Transverse colon (tissue), 4 donors: ENCODE results near the gene UPF3A. TPM values are rescaled to one million over a fixed set of nuclear protein-coding genes. Genes with fewer than 3 reads are reported as not detected.

ENCODE experiments used
- DNase-seq: peaks from one replicate; pipeline ENCODE4 v3.0.0-alpha.2; 2019
- H3K27ac ChIP-seq, 4 donors: fragments of 200-600 bp; sonication (generic); 2 replicates each; pipeline ENCODE4 v1.5.1; 2016 to 2018; ENCODE audit warnings: inconsistent platforms in 4 of 4
- H3K27me3 ChIP-seq: fragments of 200-600 bp; sonication (generic); 2 replicates; pipeline ENCODE4 v1.5.1; 2017; ENCODE audit warnings: inconsistent platforms
- H3K36me3 ChIP-seq, 4 donors: fragments of 200-600 bp; sonication (generic); 2 replicates each; pipeline ENCODE4 v1.5.1; 2017 to 2019; ENCODE audit warnings: inconsistent platforms in 4 of 4
- H3K4me1 ChIP-seq, 4 donors: fragments of 200-600 bp; sonication (generic); 2 replicates each; pipeline ENCODE4 v1.5.1; 2017 to 2020; ENCODE audit warnings: inconsistent platforms in 4 of 4
- H3K4me3 ChIP-seq, 4 donors: fragments of 200-600 bp; sonication (generic); 1 replicate in 1 of 4; 2 replicates in 3 of 4; pipeline versions ENCODE4 v1.5.1 to v1.6.1; 2017 to 2019; ENCODE audit warnings: inconsistent platforms in 4 of 4
- H3K9me3 ChIP-seq, 2 donors: fragments of 200-600 bp; sonication (generic); 2 replicates each; pipeline ENCODE4 v1.5.1; 2017 to 2019; ENCODE audit warnings: inconsistent platforms in 2 of 2
- EP300 ChIP-seq: sonication (generic); formaldehyde crosslinking; IDR thresholded peaks from one replicate; pipeline ENCODE4 v1.6.1; 2017; ENCODE audit warnings: antibody characterized with exemption, low read depth
- POLR2A ChIP-seq: fragments of 450-650 bp; IDR thresholded peaks from one replicate; pipeline ENCODE4 v1.6.1; 2016; ENCODE audit warnings: antibody characterized with exemption, mild to moderate bottlenecking, moderate library complexity
- POLR2AphosphoS5 ChIP-seq, 3 donors: sonication (generic); formaldehyde crosslinking; IDR thresholded peaks; one replicate each; pipeline ENCODE4 v1.6.1; 2016; ENCODE audit warnings: antibody characterized with exemption in 3 of 3
- WGBS, 2 donors: methylation state at CpG; one replicate each; pipeline ENCODE4 v1.1.5; 2018; ENCODE audit warnings: low coverage in 1 of 2; 5-methylcytosine and 5-hydroxymethylcytosine counted together
- in situ Hi-C, 4 donors: fragments of 200-750 bp; cut with MboI; loops; one replicate each; pipeline versions ENCODE4 v1.15.0 to v1.15.1; 2017; ENCODE audit warnings: low sequenced_read_pairs in 3 of 4, low pct_ligation_motif_present in 1 of 4, low pct_unique_long_range_greater_than_20kb in 1 of 4
- intact Hi-C: fragments of 100-400 bp; cut with DNase I; formaldehyde crosslinking; loops from one replicate; pipeline ENCODE4 v1.15.1; 2023; ENCODE audit warnings: low total_unique reads
- total RNA-seq, 4 donors: library from RNA; depleted of rRNA; stranded (reverse); fragments of >200 nt; gene quantifications; one replicate each; pipeline ENCODE4 v1.1.0, GENCODE V29; 2016
- TF ChIP-seq, protein P1 (sequence below), 5 experiments: fragments of 200-600 bp in 3 of 5; fragments of 450-650 bp in 2 of 5; sonication (generic) in 3 of 5; IDR thresholded peaks; 1 replicate in 2 of 5; 2 replicates in 3 of 5; pipeline ENCODE4 v1.5.1; 2016 to 2017; ENCODE audit warnings: antibody characterized with exemption in 5 of 5, inconsistent platforms in 3 of 5, mild to moderate bottlenecking in 2 of 5, moderate library complexity in 1 of 5

The UPF3A gene
- total RNA-seq, 4 donors from 2014 or later = 15.3 to 49.7 (median 36.4) TPM

DNA sequence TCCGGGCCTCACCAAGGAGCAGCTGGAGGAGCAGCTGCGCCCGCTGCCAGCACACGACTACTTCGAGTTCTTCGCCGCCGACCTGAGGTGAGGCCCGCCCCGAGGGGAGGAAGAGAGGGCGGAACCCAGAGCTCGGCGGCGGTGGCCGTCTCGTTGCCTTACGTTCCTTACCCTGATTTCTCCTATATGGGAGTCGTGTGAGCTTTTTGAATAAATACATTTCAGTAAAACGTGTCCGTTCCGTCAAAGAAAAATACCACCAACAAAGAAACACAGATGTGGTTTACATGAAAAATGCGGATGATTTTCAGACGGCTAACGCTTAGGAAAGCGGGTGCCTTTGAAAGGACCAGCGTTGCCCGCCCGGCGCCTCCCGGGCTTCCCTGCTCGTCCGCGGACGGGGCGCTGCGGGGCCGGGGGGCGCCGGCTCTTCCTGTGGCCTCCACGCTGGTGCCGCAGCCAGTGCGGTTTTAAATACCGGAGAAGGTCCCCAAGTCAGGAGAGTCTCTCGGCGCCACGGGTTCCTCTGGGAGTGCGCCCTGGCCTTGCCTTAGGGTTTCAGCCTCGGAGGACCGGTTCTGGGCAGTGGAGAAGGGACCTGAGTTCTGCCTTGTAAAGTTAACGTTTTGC is 755 bp downstream of the UPF3A start:
- H3K27me3 ChIP-seq = no peaks in the 10 kb centered on the region
- peak; percentile 44 for DNase-seq
- in situ Hi-C loops = no loop called here
- H3K27ac ChIP-seq = peak overlapping the region; percentile 94 to 99 (median 98)
- intact Hi-C loops = no loop called here
- 0% methylated on average over 42 of the region's 50 CpGs; no CpG with 5 or more reads in 1 of the 2 donors for WGBS, 2 donors
- peak; percentile 58 for TF ChIP-seq POLR2A
- peak; percentile 56 to 84 (median 67) for TF ChIP-seq POLR2AphosphoS5 (IDR thresholded peaks at IDR 0.05)
- TF ChIP-seq, protein P1, sequence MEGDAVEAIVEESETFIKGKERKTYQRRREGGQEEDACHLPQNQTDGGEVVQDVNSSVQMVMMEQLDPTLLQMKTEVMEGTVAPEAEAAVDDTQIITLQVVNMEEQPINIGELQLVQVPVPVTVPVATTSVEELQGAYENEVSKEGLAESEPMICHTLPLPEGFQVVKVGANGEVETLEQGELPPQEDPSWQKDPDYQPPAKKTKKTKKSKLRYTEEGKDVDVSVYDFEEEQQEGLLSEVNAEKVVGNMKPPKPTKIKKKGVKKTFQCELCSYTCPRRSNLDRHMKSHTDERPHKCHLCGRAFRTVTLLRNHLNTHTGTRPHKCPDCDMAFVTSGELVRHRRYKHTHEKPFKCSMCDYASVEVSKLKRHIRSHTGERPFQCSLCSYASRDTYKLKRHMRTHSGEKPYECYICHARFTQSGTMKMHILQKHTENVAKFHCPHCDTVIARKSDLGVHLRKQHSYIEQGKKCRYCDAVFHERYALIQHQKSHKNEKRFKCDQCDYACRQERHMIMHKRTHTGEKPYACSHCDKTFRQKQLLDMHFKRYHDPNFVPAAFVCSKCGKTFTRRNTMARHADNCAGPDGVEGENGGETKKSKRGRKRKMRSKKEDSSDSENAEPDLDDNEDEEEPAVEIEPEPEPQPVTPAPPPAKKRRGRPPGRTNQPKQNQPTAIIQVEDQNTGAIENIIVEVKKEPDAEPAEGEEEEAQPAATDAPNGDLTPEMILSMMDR (IDR thresholded peaks at IDR 0.05) = no peak
- no peak for TF ChIP-seq EP300
- peaks cover 13 to 29% (median 17%) of the 10 kb centered on the region in 4 donors for H3K4me1 ChIP-seq
- H3K9me3 ChIP-seq = no peaks in the 10 kb centered on the region
- peaks cover 0 to 13% (median under 1%) of the 10 kb centered on the region in 4 donors for H3K36me3 ChIP-seq
- H3K4me3 ChIP-seq = peak overlapping the region; percentile 71 to 89 (median 80)

- Histone ChIP-seq H3K4me3 (no peak overlapping the region), H3K9me3 (no peaks in the 10 kb centered on the region), H3K36me3 (peaks cover 0 to 22% (median 8%) of the 10 kb centered on the region in 4 donors), H3K27ac (no peak overlapping the region), H3K4me1 (peaks cover 13 to 29% (median 17%) of the 10 kb centered on the region in 4 donors), H3K27me3 (no peaks in the 10 kb centered on the region)
- DNase-seq = no peak
- intact Hi-C loops = no loop called here
- in situ Hi-C loops = no loop called here
- 64 to 72% methylated on average over 3 of the region's 3 CpGs for WGBS, 2 donors
- no peak for TF ChIP-seq POLR2A
- no peak for TF ChIP-seq POLR2AphosphoS5 (IDR thresholded peaks at IDR 0.05)
- no peak for TF ChIP-seq EP300
- TF ChIP-seq, protein P1 (IDR thresholded peaks at IDR 0.05) = no peak
Observed at GRCh38 chr13:114283576-114283975, 2.2 kb downstream of the UPF3A start.

- Histone ChIP-seq H3K36me3 (peaks cover 0 to 22% (median 8%) of the 10 kb centered on the region in 4 donors), H3K4me3 (no peak overlapping the region), H3K9me3 (no peaks in the 10 kb centered on the region), H3K27me3 (no peaks in the 10 kb centered on the region), H3K27ac (no peak overlapping the region), H3K4me1 (peaks cover 13 to 27% (median 17%) of the 10 kb centered on the region in 4 donors)
- no peak for DNase-seq
- in situ Hi-C loops = no loop called here
- intact Hi-C loops = no loop called here
- 94 to 96% methylated on average over 5 to 8 of the region's 8 CpGs for WGBS, 2 donors
- TF ChIP-seq POLR2AphosphoS5 (IDR thresholded peaks at IDR 0.05) (no peak), POLR2A (no peak), EP300 (no peak)
- TF ChIP-seq, protein P1 (IDR thresholded peaks at IDR 0.05) = no peak
Observed at GRCh38 chr13:114284680-114285079, 3.3 kb downstream of the UPF3A start.

- H3K9me3 ChIP-seq = no peaks in the 10 kb centered on the region
- no peaks in the 10 kb centered on the region for H3K27me3 ChIP-seq
- peaks cover 10 to 21% (median 17%) of the 10 kb centered on the region in 4 donors for H3K4me1 ChIP-seq
- in situ Hi-C loops = no loop called here
- no peak for DNase-seq
- 91 to 92% methylated on average over 4 of the region's 4 CpGs for WGBS, 2 donors
- peaks cover 0 to 22% (median 8%) of the 10 kb centered on the region in 4 donors for H3K36me3 ChIP-seq
- intact Hi-C loops = no loop called here
- H3K4me3 ChIP-seq = no peak overlapping the region
- no peak overlapping the region for H3K27ac ChIP-seq
- TF ChIP-seq, protein P1 (IDR thresholded peaks at IDR 0.05) = no peak
- no peak for TF ChIP-seq EP300
- no peak for TF ChIP-seq POLR2A
- TF ChIP-seq POLR2AphosphoS5 (IDR thresholded peaks at IDR 0.05) = no peak
Observed at GRCh38 chr13:114285166-114285808, 3.9 kb downstream of the UPF3A start.
